Inflammatory macrophage treated with lipopolysaccharide for 4 hours (primary cell): ENCODE measurements around the gene NKAIN1.
"Not testable (repeated sequence)": the region's sequence is repeated elsewhere in the genome, so short reads cannot be mapped to it uniquely, and the experiment has no call there.

ENCODE experiments used
- DNase-seq: peaks from one replicate; pipeline ENCODE4 v3.0.0-alpha.2; 2020

Gene NKAIN1

DNA sequence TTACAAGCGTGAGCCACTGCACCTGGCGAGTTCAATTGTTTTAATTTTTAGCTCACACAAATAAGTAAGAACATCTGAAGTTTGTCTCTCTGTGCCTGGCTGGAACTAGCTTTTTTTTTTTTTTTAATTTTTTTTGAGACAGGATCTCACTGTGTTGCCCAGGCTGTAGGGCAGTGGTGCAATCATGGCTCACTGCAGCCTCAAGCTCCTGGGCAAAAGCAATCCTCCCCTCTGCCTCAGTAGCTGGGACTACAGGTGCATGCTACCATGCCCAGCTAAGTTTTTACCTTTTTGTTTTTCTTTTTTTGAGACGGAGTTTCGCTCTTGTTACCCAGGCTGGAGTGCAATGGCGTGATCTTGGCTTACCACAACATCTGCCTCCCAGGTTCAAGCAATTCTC is 7.9 kb downstream of the NKAIN1 start:
- DNase-seq = no peak

GRCh38 chr1:31230378-31230777 is 9.3 kb downstream of the NKAIN1 start:
- no peak for DNase-seq

DNA sequence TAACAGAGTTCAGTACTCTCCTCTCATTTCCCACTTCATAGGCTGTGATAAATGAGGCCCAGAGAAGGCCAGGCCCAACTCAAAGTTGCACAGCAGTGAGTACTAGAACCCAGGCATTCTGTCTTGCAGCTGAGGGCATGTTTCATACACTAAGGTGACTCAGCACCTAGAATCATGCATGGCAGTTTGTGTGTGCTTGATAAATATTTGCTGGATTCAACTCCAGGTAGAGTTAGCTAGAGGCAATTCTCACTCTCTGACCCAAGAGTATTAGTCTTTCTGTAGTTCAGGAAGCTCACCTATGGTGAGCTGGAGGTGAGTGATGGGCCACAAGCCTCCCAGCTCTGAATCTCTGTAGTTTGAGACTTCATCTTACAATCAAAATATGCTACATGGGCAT is 10.7 kb downstream of the NKAIN1 start:
- DNase-seq = no peak

DNA sequence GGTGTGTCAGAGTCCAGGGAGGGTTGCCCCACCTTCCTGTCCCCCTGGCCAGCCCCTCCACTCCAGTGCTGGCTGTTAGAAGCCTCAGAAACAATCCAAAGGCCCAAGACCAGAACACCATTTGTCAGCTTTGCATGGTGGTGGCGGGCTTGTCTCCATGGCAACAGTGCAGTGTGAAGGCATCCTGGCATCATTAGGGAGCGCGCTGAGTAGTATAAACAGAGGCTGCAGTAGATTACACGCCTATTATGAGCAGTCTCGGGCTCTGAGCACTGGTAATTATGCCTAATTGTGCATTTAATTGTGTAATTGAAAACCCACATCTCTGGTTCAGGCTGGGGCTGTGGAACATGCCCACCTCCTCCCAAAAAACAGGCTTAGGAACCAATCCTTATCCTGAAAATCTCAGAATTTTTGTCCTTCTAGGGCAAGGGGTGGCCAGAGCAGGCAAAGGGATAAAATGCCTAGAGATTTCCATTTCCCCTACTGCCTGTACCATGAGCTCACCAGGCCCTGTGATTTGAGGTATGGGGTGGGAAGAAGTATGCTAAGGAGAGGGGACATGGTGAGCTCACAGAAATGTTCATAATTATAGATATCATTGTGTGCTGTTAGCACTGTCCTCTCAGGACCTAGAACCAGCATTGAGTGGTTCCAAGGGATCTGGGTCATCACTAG is 11.7 kb downstream of the NKAIN1 start:
- no peak for DNase-seq

GRCh38 chr1:31224068-31224467 is 15.6 kb downstream of the NKAIN1 start:
- DNase-seq = no peak

DNA sequence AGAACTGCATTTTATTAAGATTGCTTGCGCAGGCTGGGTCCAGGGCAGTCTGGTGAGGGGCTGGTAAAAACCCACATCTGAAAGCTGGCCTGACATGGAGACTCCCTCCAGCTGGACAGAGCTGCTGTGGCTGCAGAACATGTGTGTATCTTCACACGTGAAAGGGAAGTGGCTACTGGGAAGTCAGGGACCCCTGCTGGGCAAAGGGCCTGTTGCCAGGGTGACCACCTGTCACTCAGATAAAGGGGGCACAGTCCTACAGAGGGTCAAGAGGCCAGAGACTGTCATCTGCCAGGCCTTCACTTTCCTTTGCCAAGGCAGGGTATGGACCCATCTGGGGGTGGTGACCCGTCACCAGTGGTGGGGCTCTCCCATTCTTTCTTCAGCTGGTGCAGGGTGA is 17.5 kb downstream of the NKAIN1 start:
- DNase-seq = no peak

GRCh38 chr1:31221072-31221471 is 18.6 kb downstream of the NKAIN1 start:
- no peak for DNase-seq

DNA sequence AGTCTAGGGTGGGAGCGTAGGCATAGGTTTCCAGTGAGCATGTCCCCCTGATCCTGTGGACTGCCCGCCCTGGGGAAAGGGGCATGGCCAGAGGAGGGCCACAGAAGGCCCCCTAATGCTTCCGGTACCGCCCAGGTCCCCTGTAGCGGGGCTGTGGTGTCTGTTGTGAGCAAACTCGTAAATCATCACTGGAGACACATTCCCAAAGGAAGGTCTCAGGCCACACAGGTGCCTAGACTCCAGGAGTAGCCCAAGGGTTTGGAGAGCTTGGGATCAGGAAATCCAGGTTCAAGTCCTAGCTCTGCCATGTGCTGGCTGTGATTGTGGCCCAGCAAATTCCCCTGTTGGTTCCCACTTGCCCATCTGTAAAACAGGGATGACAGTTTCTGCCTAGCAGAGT is 20.2 kb downstream of the NKAIN1 start:
- DNase-seq = no peak

GRCh38 chr1:31218705-31219104 is 21.0 kb downstream of the NKAIN1 start:
- no peak for DNase-seq

GRCh38 chr1:31216016-31216415 is 23.7 kb downstream of the NKAIN1 start:
- DNase-seq = no peak

DNA sequence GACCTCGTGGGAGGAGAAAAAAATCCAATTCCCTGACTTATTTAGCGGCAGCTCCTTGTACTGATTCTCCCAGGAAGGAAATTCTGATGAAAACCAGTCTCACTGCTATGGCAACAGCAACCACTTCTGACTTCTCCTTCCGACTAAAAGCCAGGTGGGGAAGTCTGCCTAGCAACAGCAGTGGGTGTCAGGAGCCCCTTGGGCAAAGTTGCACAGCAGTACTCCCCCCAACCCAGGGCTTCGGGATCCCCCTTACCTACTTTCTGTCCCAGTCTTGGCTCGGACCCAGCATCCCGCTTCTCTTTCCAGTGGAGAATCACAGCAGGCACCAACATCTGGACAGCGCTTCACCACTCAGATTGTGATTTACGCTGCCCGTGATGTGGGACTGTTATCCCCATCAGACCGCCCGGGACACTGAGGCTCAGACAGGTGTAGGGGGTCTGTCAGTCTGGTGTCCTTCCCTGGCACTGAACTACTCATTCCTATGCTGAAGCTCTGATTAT is 24.6 kb downstream of the NKAIN1 start:
- no peak for DNase-seq

- no peak for DNase-seq
These were observed 25.2 kb downstream of the NKAIN1 start for GRCh38 chr1:31214316-31215064.

- peak; percentile 57 for DNase-seq
These were observed 31.2 kb downstream of the NKAIN1 start for GRCh38 chr1:31208361-31208945.

GRCh38 chr1:31207569-31207968 is 32.1 kb downstream of the NKAIN1 start:
- DNase-seq = no peak

GRCh38 chr1:31207046-31207445 is 32.6 kb downstream of the NKAIN1 start:
- no peak for DNase-seq

DNA sequence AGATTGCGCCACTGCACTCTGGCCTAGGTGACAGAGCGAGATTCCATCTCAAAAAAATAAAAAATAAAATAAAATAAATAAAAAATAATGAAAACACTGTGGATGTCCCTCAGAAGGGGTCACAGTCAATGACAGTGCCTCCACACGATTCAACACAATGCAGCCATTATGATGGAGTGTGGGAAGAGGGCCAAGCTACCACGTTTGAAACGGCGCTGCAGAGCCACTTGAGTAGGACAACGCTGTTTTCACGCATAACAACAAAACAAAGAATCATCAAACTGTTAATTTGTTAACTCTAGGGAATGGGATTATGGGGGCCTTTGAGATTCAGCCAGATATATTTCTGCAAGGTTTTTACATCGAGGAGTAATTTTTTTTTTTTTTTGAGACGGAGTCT is 36.5 kb downstream of the NKAIN1 start:
- no peak for DNase-seq

DNA sequence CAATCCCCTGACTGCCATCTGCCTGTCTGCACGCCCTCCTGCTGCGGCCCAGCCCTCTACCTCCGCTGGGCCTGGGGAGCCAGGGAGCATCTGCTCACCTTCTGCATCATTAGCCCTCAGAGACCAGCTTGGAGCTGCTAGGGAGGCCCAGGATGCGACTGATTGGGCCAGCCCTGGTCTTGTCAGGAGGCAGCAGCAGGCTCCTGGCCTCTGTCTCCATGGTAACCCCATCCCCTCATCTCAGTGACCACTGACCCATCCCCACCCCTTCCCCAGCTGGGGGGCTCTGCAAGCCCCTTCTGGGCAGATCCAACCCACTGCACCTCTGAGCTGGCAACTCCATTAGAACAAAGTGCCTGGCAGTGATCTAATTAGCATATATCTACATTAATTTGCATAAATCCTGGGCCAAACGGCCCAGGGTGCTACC is 37.7 kb downstream of the NKAIN1 start:
- no peak for DNase-seq

DNA sequence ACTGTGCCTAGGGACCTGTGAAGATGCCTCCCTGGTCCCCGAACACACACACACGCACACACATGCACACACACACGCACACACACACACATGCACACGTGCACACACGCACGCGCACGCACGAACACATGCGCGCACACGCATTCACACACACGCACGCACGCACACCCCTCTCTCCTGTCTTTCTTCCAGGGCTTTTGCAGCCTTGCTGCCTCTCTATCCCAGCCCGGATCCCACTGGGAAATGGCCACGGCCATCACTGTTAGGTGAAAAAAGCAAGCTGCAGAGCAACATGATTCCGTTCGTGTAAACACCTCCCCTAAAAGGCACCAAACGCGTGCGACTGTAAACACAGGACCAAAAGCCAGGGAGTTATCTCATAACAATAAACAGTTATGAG is 39.7 kb downstream of the NKAIN1 start:
- DNase-seq = no peak

DNA sequence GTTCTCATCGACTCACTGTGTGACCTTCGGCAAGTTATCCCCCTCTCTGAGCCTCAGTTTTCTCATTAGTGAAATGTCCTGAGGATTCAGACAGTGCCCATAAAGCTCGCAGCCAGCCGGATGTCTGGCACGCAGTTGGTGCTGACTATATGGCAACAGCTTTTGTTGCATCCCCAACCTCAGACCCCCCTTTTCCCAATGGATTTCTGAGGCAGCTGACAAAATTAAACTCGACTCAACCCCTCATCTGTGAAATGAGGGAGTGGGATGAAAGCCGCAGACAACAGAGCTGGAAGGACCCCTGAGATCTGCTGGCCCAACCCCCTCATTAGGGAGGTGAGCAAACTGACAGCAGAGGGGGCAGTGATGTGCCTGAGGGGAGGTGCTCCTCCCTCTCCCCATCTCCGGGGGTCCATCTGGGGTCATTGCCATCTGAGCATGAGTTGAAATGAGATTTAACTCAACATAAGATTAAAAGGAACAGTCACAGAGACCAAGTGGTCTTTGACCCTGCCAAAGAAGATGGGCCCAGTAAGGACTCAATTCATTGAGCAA is 40.4 kb downstream of the NKAIN1 start:
- no peak for DNase-seq

DNA sequence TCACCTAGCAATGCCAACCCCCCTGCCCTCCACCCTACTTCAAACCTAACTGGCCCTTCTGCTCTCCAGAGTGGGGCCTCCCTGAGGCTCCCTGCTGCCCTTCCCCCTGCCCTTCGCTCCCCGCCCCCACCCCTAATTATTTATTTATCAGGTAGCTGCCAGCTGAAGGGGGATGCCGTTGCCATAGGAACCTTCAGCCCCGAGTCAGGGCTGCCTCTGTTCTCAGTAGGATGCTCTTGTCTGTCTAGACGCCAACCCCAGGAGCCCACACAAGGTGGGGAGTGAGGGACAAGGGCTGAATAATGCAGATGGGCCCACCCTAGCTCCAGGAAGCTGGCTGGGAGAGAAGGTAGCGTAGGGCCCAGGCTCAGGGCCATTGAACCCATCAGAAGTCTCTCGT is 41.1 kb downstream of the NKAIN1 start:
- no peak for DNase-seq

DNA sequence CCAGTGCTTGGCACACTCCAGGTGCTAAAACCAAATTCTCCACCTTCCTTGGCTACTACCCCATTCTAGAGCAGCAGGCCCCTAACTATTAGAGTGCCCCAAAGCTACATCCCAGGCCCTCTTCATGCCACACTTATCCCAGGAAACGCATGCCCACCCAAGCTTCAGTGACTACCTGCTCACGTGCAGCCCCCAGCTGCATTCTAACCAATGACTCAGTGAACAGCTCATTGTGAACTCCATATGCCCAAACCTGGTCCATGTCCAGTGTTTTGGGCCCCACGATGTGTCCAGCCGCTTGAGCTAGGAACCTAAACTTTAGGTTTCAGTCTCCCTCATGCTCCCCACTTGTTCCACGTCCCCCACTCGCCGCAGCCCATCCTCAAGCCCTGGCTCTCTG is 41.5 kb downstream of the NKAIN1 start:
- no peak for DNase-seq

- DNase-seq = no peak
These were observed 43.0 kb downstream of the NKAIN1 start for GRCh38 chr1:31196685-31197084.

DNA sequence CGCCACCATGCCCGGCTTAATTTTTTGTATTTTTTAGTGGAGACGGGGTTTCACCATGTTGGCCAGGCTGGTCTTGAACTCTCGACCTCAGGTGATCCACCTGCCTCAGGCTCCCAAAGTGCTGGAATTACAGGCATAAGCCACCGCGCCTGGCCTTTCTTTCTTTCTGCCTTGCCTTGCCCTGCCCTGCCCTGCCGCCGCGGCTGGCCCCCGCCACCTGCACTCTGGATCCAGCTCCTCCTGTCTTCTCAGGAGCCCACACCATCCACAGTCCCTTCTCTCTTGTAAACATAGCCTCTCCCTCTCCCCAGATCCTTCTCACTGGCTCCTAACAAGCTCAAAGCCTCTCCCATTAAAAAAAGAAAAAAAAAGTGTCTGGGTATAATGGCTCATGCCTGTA is 44.4 kb downstream of the NKAIN1 start:
- not testable (repeated sequence) for DNase-seq

GRCh38 chr1:31193729-31194128 is 46.0 kb downstream of the NKAIN1 start:
- DNase-seq = no peak
